ENCODE data around the gene ITPR1. TPM values are rescaled to one million over a fixed set of nuclear protein-coding genes. Genes with fewer than 3 reads are reported as not detected.

Gene ITPR1
- total and polyA plus RNA-seq, 4 donors = 30.7 to 294 (median 149) TPM

- Histone ChIP-seq H3K36me3 (ENCODE audit: control insufficient read depth in 1 of 2, insufficient read depth in 2 of 2, low read length in 1 of 2) (peaks cover 0 to 4% of the 10 kb centered on the region in 2 donors), H3K9me3 (ENCODE audit: control insufficient read depth, low read length) (no peaks in the 10 kb centered on the region), H3K27ac (ENCODE audit: low read depth in 1 of 2, low read length in 2 of 2) (peak overlapping the region in 1 of 2 donors; percentile 64), H3K4me3 (ENCODE audit: low read length in 2 of 2) (no peak overlapping the region), H3K4me1 (ENCODE audit: control insufficient read depth in 1 of 2, insufficient read depth in 2 of 2, low read length in 2 of 2) (peaks cover 0 to 2% of the 10 kb centered on the region in 2 donors), H3K27me3 (ENCODE audit: control insufficient read depth in 1 of 2, insufficient read depth in 2 of 2, low read length in 1 of 2) (no peaks in the 10 kb centered on the region)
- DNase-seq (peak in 1 of 2 donors; percentile 56), ATAC-seq (ENCODE audit: low FRiP score) (peak; percentile 69)
- intact Hi-C loops (cut with DNase I) = loop anchor here (5.0 kb wide), 4 partner anchors 50 to 260 kb away; partner anchors contain the start of gene BHLHE40 (in 1 of the 2)
- 40 to 47% methylated on average over 6 of the region's 6 CpGs for WGBS, 2 donors
Measured at GRCh38 chr3:4722103-4722502, 229.0 kb downstream of the ITPR1 start.

DNA sequence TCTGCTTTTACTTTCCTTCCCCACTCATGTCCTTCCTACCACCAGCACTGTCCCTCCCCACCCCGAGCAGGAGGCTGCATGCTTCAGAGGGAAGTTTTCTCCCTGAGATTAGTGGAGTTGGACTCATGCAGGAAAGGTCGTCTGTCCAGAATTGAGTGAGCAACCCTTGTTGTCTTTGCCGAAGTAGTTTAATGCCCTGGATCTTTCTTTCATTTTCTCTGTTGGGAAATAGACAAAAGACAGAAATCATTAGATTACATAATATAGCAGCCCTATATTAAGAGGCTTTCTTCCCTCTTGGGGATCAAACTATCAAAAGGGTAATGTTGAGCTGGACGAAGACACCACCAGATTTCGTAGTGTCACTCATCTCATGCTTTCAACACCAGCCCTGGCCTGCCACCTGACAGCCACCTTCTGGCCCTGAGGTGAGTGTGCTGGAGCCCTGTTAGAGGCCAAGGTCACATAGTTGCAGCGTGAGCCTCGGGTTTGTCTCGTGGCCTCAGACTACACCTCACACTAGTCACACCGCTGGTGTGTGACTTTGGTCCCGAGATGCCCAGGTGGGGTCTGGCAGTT is 231.0 kb downstream of the ITPR1 start:
- intact Hi-C loops (cut with DNase I) = loop anchor here (5.0 kb wide), 4 partner anchors 48 to 258 kb away; partner anchors contain the start of gene BHLHE40 (in 1 of the 2)
- Histone ChIP-seq H3K9me3 (ENCODE audit: control insufficient read depth, low read length) (no peaks in the 10 kb centered on the region), H3K36me3 (ENCODE audit: control insufficient read depth in 1 of 2, insufficient read depth in 2 of 2, low read length in 1 of 2) (peaks cover 0 to 2% of the 10 kb centered on the region in 2 donors), H3K27ac (ENCODE audit: low read depth in 1 of 2, low read length in 2 of 2) (no peak overlapping the region), H3K4me1 (ENCODE audit: control insufficient read depth in 1 of 2, insufficient read depth in 2 of 2, low read length in 2 of 2) (no peaks in the 10 kb centered on the region), H3K27me3 (ENCODE audit: control insufficient read depth in 1 of 2, insufficient read depth in 2 of 2, low read length in 1 of 2) (no peaks in the 10 kb centered on the region), H3K4me3 (ENCODE audit: low read length in 2 of 2) (no peak overlapping the region)
- DNase-seq (no peak), ATAC-seq (ENCODE audit: low FRiP score) (no peak)
- WGBS, 2 donors = 82 to 85% methylated on average over 10 of the region's 10 CpGs

DNA sequence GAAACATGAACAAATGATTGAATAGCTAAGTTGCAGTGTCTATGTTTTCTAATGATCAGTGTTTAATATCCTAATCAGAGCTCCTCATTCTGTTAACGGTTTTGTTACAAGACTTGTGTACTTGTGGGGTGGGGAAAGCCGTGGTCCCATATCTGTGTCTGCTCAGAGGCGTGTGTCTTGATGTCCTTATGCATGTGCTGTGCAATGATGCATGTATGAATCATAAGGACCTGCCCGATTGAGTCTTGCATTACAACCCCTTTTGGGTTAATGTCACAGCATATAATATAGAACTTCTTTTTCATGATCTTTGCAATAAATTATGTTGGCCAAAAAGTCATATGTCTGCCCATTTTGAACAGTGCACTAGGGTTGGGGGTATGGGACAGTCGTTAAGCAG is 233.4 kb downstream of the ITPR1 start:
- ATAC-seq (ENCODE audit: low FRiP score) (no peak), DNase-seq (no peak)
- Histone ChIP-seq H3K36me3 (ENCODE audit: control insufficient read depth in 1 of 2, insufficient read depth in 2 of 2, low read length in 1 of 2) (peaks cover 0 to 2% of the 10 kb centered on the region in 2 donors), H3K4me3 (ENCODE audit: low read length in 2 of 2) (no peak overlapping the region), H3K27me3 (ENCODE audit: control insufficient read depth in 1 of 2, insufficient read depth in 2 of 2, low read length in 1 of 2) (no peaks in the 10 kb centered on the region), H3K27ac (ENCODE audit: low read depth in 1 of 2, low read length in 2 of 2) (no peak overlapping the region), H3K4me1 (ENCODE audit: control insufficient read depth in 1 of 2, insufficient read depth in 2 of 2, low read length in 2 of 2) (no peaks in the 10 kb centered on the region), H3K9me3 (ENCODE audit: control insufficient read depth, low read length) (no peaks in the 10 kb centered on the region)
- WGBS, 2 donors = 88 to 89% methylated on average over 5 of the region's 5 CpGs
- intact Hi-C loops (cut with DNase I) = no loop called here

DNA sequence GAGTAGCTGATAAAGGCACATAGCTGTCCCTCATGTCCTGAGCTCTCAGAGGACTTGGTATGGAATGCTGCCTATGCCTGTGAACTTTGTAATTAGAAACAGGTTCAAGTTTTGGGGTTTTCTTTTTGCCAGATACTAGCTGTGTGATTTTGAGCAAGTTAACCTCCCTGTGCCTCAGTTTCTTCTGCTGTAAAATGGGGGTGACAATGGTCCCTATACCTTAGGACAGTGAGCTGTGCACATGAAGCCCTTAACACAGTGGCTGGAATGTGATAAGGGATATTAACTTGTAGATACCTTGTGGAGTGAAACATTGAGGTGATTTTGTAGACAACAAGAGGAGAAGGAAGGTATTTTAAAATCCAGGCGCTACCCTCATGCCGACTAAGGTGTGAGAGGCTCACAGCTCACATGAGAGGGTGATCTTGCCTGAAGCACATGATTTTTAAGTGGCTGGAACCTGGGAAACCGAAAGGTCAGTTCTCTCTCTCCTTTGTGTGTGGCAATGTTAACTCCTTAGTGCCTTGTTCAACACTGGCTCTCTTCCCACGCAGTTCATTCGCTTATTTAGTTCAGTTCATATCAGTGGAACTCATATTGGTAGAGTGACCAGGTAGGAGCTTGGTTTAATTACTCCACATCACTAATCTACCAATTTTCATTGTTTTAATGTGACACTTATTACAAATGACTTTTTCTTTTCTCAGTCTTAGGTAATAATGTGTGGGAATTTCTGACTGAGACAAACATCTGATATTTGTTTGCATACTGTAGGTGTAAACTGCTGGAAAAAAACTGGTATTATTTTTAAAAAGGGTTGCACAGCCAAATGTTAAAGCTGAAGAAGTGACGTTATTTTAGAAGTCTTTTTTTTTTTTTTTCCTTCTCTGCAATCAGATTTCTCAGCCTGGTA is 236.2 kb downstream of the ITPR1 start:
- no peak for DNase-seq
- WGBS, 2 donors = 64 to 66% methylated on average over 6 of the region's 6 CpGs
- no peak overlapping the region for H3K27ac ChIP-seq (ENCODE audit: low read depth in 1 of 2, low read length in 2 of 2)
- no peaks in the 10 kb centered on the region for H3K9me3 ChIP-seq (ENCODE audit: control insufficient read depth, low read length)
- no peaks in the 10 kb centered on the region for H3K4me1 ChIP-seq (ENCODE audit: control insufficient read depth in 1 of 2, insufficient read depth in 2 of 2, low read length in 2 of 2)
- H3K4me3 ChIP-seq (ENCODE audit: low read length in 2 of 2) = no peak overlapping the region
- intact Hi-C loops (cut with DNase I) = no loop called here
- ATAC-seq (ENCODE audit: low FRiP score) = no peak
- no peaks in the 10 kb centered on the region for H3K27me3 ChIP-seq (ENCODE audit: control insufficient read depth in 1 of 2, insufficient read depth in 2 of 2, low read length in 1 of 2)
- H3K36me3 ChIP-seq (ENCODE audit: control insufficient read depth in 1 of 2, insufficient read depth in 2 of 2, low read length in 1 of 2) = peaks cover 0 to 4% of the 10 kb centered on the region in 2 donors

- ATAC-seq (ENCODE audit: low FRiP score) (peak; percentile 37), DNase-seq (peak; percentile 56 to 77)
- H3K27ac ChIP-seq (ENCODE audit: low read depth in 1 of 2, low read length in 2 of 2) = no peak overlapping the region
- intact Hi-C loops (cut with DNase I) = no loop called here
- no peaks in the 10 kb centered on the region for H3K4me1 ChIP-seq (ENCODE audit: control insufficient read depth in 1 of 2, insufficient read depth in 2 of 2, low read length in 2 of 2)
- H3K4me3 ChIP-seq (ENCODE audit: low read length in 2 of 2) = no peak overlapping the region
- WGBS, 2 donors = 67 to 80% methylated on average over 7 of the region's 7 CpGs
- peaks cover 0 to 4% of the 10 kb centered on the region in 2 donors for H3K36me3 ChIP-seq (ENCODE audit: control insufficient read depth in 1 of 2, insufficient read depth in 2 of 2, low read length in 1 of 2)
- no peaks in the 10 kb centered on the region for H3K27me3 ChIP-seq (ENCODE audit: control insufficient read depth in 1 of 2, insufficient read depth in 2 of 2, low read length in 1 of 2)
- no peaks in the 10 kb centered on the region for H3K9me3 ChIP-seq (ENCODE audit: control insufficient read depth, low read length)
Measured at GRCh38 chr3:4730719-4731118, 237.6 kb downstream of the ITPR1 start.

DNA sequence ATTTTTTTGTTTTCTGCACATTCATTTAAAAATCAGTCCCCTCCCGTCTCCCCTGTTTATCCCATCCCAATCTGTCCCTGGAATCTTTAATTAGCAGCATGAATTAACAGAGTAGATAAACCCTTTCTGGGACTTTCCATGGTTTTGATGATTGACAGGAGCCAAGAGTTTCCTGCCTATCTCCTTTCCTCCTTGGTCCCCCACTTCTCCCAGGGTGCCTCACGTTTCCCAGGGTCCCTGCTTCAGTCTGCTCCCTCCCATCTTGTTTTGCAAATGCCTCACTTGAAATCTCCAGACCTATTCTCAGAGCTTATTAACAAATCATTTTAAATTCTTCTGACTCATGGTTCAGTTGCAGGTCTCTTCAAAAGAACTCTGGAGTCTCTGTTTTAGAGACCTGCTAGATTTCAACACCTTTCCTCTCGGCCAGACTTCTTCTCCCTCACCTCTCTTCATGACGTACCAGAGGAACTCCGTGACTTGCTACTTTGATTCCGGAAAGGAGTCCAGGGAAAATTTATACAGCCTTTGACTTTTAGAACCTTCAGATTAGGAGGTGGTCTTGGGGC is 238.5 kb downstream of the ITPR1 start:
- Histone ChIP-seq H3K27me3 (ENCODE audit: control insufficient read depth in 1 of 2, insufficient read depth in 2 of 2, low read length in 1 of 2) (no peaks in the 10 kb centered on the region), H3K4me1 (ENCODE audit: control insufficient read depth in 1 of 2, insufficient read depth in 2 of 2, low read length in 2 of 2) (no peaks in the 10 kb centered on the region), H3K4me3 (ENCODE audit: low read length in 2 of 2) (no peak overlapping the region), H3K9me3 (ENCODE audit: control insufficient read depth, low read length) (no peaks in the 10 kb centered on the region), H3K36me3 (ENCODE audit: control insufficient read depth in 1 of 2, insufficient read depth in 2 of 2, low read length in 1 of 2) (peaks cover 0 to 7% of the 10 kb centered on the region in 2 donors), H3K27ac (ENCODE audit: low read depth in 1 of 2, low read length in 2 of 2) (no peak overlapping the region)
- no peak for ATAC-seq (ENCODE audit: low FRiP score)
- DNase-seq = no peak
- 93% methylated on average over 6 of the region's 6 CpGs for WGBS, 2 donors
- intact Hi-C loops (cut with DNase I) = no loop called here

GRCh38 chr3:4732925-4733324 is 239.8 kb downstream of the ITPR1 start:
- Histone ChIP-seq H3K9me3 (ENCODE audit: control insufficient read depth, low read length) (no peaks in the 10 kb centered on the region), H3K27me3 (ENCODE audit: control insufficient read depth in 1 of 2, insufficient read depth in 2 of 2, low read length in 1 of 2) (no peaks in the 10 kb centered on the region), H3K36me3 (ENCODE audit: control insufficient read depth in 1 of 2, insufficient read depth in 2 of 2, low read length in 1 of 2) (peaks cover 0 to 7% of the 10 kb centered on the region in 2 donors), H3K4me3 (ENCODE audit: low read length in 2 of 2) (no peak overlapping the region), H3K4me1 (ENCODE audit: control insufficient read depth in 1 of 2, insufficient read depth in 2 of 2, low read length in 2 of 2) (no peaks in the 10 kb centered on the region), H3K27ac (ENCODE audit: low read depth in 1 of 2, low read length in 2 of 2) (no peak overlapping the region)
- ATAC-seq (ENCODE audit: low FRiP score) (no peak), DNase-seq (no peak)
- 54 to 58% methylated on average over 12 of the region's 12 CpGs for WGBS, 2 donors
- intact Hi-C loops (cut with DNase I) = no loop called here

DNA sequence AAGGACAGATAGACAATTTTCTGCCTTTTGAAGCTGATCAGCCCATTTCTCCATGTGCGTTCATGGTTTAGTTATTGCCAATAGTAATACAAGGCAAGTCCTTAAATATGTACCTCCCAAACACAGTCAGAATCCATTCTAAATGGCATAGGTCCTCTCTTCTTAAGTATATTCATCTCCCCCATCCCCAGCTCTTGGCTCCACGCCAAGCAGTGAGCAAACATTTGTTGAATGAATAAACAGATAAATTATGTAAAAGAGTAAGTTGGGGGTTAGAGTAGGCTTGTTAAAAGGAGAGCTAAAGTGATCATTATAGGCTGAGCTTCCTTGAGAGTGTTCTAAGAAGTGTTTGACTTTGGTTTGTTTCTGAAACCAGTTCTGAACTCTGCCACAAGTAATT is 241.3 kb downstream of the ITPR1 start:
- H3K9me3 ChIP-seq (ENCODE audit: control insufficient read depth, low read length) = no peaks in the 10 kb centered on the region
- no peak for DNase-seq
- no peak for ATAC-seq (ENCODE audit: low FRiP score)
- intact Hi-C loops (cut with DNase I) = no loop called here
- no peaks in the 10 kb centered on the region for H3K4me1 ChIP-seq (ENCODE audit: control insufficient read depth in 1 of 2, insufficient read depth in 2 of 2, low read length in 2 of 2)
- WGBS, 2 donors = 71 to 75% methylated on average over 2 of the region's 2 CpGs
- H3K4me3 ChIP-seq (ENCODE audit: low read length in 2 of 2) = no peak overlapping the region
- H3K27ac ChIP-seq (ENCODE audit: low read depth in 1 of 2, low read length in 2 of 2) = no peak overlapping the region
- H3K36me3 ChIP-seq (ENCODE audit: control insufficient read depth in 1 of 2, insufficient read depth in 2 of 2, low read length in 1 of 2) = peaks cover 0 to 5% of the 10 kb centered on the region in 2 donors
- H3K27me3 ChIP-seq (ENCODE audit: control insufficient read depth in 1 of 2, insufficient read depth in 2 of 2, low read length in 1 of 2) = no peaks in the 10 kb centered on the region
